Measurements from ENCODE around the gene GMPPA. TPM values are rescaled to one million over a fixed set of nuclear protein-coding genes. Genes with fewer than 3 reads are reported as not detected.

Gene GMPPA
- total RNA-seq, 2 experiments from 2014 or later: 37.1 to 37.4 TPM

GRCh38 chr2:219478916-219479315 is 19.8 kb upstream of the GMPPA start:
- H3K4me3 Mint-ChIP-seq: no peak overlapping the region
- POLR2A ChIA-PET: no interaction called here
- intact Hi-C loops (cut with micrococcal nuclease): no loop called here

DNA sequence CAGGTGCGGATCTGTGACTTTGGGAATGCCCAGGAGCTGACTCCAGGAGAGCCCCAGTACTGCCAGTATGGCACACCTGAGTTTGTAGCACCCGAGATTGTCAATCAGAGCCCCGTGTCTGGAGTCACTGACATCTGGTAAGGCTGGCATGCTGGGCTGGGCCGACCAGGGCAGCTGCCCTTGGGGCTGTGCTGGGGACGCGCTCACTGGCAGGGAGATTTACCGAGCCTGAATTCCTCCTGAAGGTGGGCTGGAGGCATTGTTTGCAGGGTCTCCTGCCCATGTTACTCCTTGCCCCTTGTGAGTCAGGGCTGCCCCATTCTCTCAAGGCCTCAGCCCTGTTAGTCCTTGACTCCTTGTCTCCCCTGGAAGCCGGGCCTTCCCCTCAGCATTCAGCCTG is 18.7 kb upstream of the GMPPA start:
- Mint-ChIP-seq H3K27me3 (peaks cover 21% of the 10 kb centered on the region), H3K9me3 (no peaks in the 10 kb centered on the region), H3K36me3 (no peaks in the 10 kb centered on the region), H3K27ac (no peak overlapping the region), H3K4me1 (ENCODE audit: low read depth) (peaks cover 6% of the 10 kb centered on the region), H3K4me3 (no peak overlapping the region)
- ChIA-PET POLR2A (no interaction called here), CTCF (interaction anchor here (1.3 kb wide), 1 partner anchor 50 kb away, joined by 4 read pairs; no protein-coding TSS in a partner anchor)
- no peak for DNase-seq
- intact Hi-C loops (cut with micrococcal nuclease): no loop called here

More at GRCh38 chr2:219478916-219479315, 19.8 kb upstream of the GMPPA start:
- H3K36me3 Mint-ChIP-seq: no peaks in the 10 kb centered on the region
- peaks cover 6% of the 10 kb centered on the region for H3K4me1 Mint-ChIP-seq (ENCODE audit: low read depth)
- H3K9me3 Mint-ChIP-seq: no peaks in the 10 kb centered on the region
- CTCF ChIA-PET: interaction anchor here (1.2 to 9.8 kb wide), 3 partner anchors 9 to 51 kb away, joined by 3 to 95 read pairs (median 19); a partner anchor contains a TSS
- DNase-seq: no peak
- no peak overlapping the region for H3K27ac Mint-ChIP-seq
- peaks cover 15% of the 10 kb centered on the region for H3K27me3 Mint-ChIP-seq

GRCh38 chr2:219482674-219483405 is 15.9 kb upstream of the GMPPA start:
- intact Hi-C loops (cut with micrococcal nuclease): no loop called here
- H3K4me3 Mint-ChIP-seq: no peak overlapping the region
- peaks cover 2% of the 10 kb centered on the region for H3K4me1 Mint-ChIP-seq (ENCODE audit: low read depth)
- no peaks in the 10 kb centered on the region for H3K36me3 Mint-ChIP-seq
- H3K9me3 Mint-ChIP-seq: no peaks in the 10 kb centered on the region
- H3K27me3 Mint-ChIP-seq: peaks cover 35% of the 10 kb centered on the region
- no peak for DNase-seq
- CTCF ChIA-PET: interaction anchor here (0.7 to 4.0 kb wide), 8 partner anchors 10 to 80 kb away, joined by 3 to 19 read pairs (median 4); a partner anchor contains a TSS
- no peak overlapping the region for H3K27ac Mint-ChIP-seq
- POLR2A ChIA-PET: interaction anchor here (1.1 kb wide), 1 partner anchor 16 kb away, joined by 3 read pairs; the partner anchor contains the start of gene GMPPA

GRCh38 chr2:219483451-219484342 is 15.0 kb upstream of the GMPPA start:
- peaks cover 2% of the 10 kb centered on the region for H3K4me1 Mint-ChIP-seq (ENCODE audit: low read depth)
- no peak overlapping the region for H3K27ac Mint-ChIP-seq
- POLR2A ChIA-PET: no interaction called here
- CTCF ChIA-PET: interaction anchor here (0.7 to 4.0 kb wide), 8 partner anchors 9 to 57 kb away, joined by 4 to 22 read pairs (median 6); partner anchors contain the start of gene GMPPA
- no peaks in the 10 kb centered on the region for H3K9me3 Mint-ChIP-seq
- H3K27me3 Mint-ChIP-seq: peaks cover 35% of the 10 kb centered on the region
- intact Hi-C loops (cut with micrococcal nuclease): no loop called here
- no peak for DNase-seq
- no peak overlapping the region for H3K4me3 Mint-ChIP-seq
- H3K36me3 Mint-ChIP-seq: no peaks in the 10 kb centered on the region

DNA sequence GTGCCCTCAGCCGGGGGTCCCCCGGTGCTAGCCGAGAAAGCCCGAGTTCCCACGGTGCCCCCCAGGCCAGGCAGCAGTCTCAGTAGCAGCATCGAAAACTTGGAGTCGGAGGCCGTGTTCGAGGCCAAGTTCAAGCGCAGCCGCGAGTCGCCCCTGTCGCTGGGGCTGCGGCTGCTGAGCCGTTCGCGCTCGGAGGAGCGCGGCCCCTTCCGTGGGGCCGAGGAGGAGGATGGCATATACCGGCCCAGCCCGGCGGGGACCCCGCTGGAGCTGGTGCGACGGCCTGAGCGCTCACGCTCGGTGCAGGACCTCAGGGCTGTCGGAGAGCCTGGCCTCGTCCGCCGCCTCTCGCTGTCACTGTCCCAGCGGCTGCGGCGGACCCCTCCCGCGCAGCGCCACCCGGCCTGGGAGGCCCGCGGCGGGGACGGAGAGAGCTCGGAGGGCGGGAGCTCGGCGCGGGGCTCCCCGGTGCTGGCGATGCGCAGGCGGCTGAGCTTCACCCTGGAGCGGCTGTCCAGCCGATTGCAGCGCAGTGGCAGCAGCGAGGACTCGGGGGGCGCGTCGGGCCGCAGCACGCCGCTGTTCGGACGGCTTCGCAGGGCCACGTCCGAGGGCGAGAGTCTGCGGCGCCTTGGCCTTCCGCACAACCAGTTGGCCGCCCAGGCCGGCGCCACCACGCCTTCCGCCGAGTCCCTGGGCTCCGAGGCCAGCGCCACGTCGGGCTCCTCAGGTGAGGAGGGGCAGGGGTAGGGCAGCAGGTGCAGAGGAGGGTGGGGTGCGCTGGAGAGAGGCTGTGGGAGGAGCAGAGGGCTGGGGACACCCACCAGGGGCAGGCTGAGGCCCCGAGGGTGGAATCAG is 14.1 kb upstream of the GMPPA start:
- Mint-ChIP-seq H3K27ac (no peak overlapping the region), H3K27me3 (peaks cover 35% of the 10 kb centered on the region), H3K9me3 (no peaks in the 10 kb centered on the region), H3K36me3 (no peaks in the 10 kb centered on the region), H3K4me3 (no peak overlapping the region), H3K4me1 (ENCODE audit: low read depth) (peaks cover 2% of the 10 kb centered on the region)
- intact Hi-C loops (cut with micrococcal nuclease): no loop called here
- ChIA-PET CTCF (interaction anchor here (1.0 to 4.0 kb wide), 6 partner anchors 8 to 57 kb away, joined by 4 to 22 read pairs (median 6); partner anchors contain the start of gene GMPPA), POLR2A (no interaction called here)
- no peak for DNase-seq

DNA sequence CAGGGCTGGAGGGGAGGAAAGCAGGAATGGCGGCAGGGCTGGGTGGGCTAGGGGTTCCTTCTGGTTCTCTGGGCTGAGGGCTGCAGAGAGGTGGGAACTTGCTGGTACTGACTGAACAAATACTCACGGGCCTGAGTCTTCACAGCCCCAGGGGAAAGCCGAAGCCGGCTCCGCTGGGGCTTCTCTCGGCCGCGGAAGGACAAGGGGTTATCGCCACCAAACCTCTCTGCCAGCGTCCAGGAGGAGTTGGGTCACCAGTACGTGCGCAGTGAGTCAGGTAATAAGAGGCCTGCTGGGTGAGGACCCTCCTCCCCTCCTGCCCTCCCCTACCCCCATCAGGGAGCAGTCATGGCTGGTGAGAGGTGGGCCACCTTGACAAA is 13.5 kb upstream of the GMPPA start:
- ChIA-PET CTCF (interaction anchor here (0.9 to 4.0 kb wide), 8 partner anchors 9 to 45 kb away, joined by 3 to 22 read pairs (median 6); partner anchors contain the start of gene GMPPA), POLR2A (no interaction called here)
- DNase-seq: no peak
- Mint-ChIP-seq H3K4me3 (no peak overlapping the region), H3K9me3 (no peaks in the 10 kb centered on the region), H3K4me1 (ENCODE audit: low read depth) (peaks cover 2% of the 10 kb centered on the region), H3K27me3 (peaks cover 35% of the 10 kb centered on the region), H3K27ac (no peak overlapping the region), H3K36me3 (no peaks in the 10 kb centered on the region)
- intact Hi-C loops (cut with micrococcal nuclease): no loop called here

DNA sequence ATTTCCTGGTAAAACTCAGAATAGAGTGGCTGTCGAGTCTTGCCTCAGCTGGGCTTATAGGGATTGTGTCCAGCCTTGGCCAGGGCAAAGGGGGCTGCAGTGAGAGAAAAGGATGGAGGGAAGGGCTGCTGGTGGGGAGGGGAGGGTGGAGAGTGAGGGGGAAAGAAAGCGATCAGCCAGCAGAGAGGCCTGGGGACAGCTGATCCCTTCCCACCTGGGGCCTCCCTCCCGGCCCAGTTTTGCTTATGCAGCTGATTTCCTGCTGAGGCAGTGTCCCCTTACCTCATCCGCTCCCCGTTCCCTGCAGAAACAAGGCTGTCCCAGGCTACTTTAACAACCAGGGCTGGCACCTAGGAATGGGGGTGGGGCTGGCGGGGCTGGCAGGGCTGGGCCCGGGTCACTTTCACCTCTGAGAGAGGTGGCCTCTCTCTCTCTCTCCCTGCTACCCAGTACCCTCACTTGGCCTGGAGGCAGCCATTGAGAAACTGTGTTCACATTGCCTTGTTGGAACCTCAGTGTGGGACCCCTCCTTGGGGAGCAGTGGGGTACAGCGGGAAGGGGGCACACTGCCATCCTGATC is 12.2 kb upstream of the GMPPA start:
- H3K9me3 Mint-ChIP-seq: no peaks in the 10 kb centered on the region
- CTCF ChIA-PET: interaction anchor here (0.7 to 3.8 kb wide), 6 partner anchors 9 to 84 kb away, joined by 3 to 22 read pairs (median 6); partner anchors contain the start of gene GMPPA
- no peak overlapping the region for H3K27ac Mint-ChIP-seq
- peaks cover 2% of the 10 kb centered on the region for H3K4me1 Mint-ChIP-seq (ENCODE audit: low read depth)
- H3K36me3 Mint-ChIP-seq: no peaks in the 10 kb centered on the region
- DNase-seq: no peak
- no peak overlapping the region for H3K4me3 Mint-ChIP-seq
- peaks cover 33% of the 10 kb centered on the region for H3K27me3 Mint-ChIP-seq
- POLR2A ChIA-PET: no interaction called here
- intact Hi-C loops (cut with micrococcal nuclease): no loop called here

- H3K9me3 Mint-ChIP-seq: no peaks in the 10 kb centered on the region
- ChIA-PET CTCF (interaction anchor here (1.3 kb wide), 1 partner anchor 10 kb away, joined by 3 read pairs; no protein-coding TSS in a partner anchor), POLR2A (no interaction called here)
- intact Hi-C loops (cut with micrococcal nuclease): no loop called here
- peaks cover 2% of the 10 kb centered on the region for H3K4me1 Mint-ChIP-seq (ENCODE audit: low read depth)
- peaks cover 33% of the 10 kb centered on the region for H3K27me3 Mint-ChIP-seq
- no peaks in the 10 kb centered on the region for H3K36me3 Mint-ChIP-seq
- DNase-seq: no peak
- H3K27ac Mint-ChIP-seq: no peak overlapping the region
- H3K4me3 Mint-ChIP-seq: no peak overlapping the region
Measured at GRCh38 chr2:219488149-219488843, 10.4 kb upstream of the GMPPA start.

- Mint-ChIP-seq H3K36me3 (no peaks in the 10 kb centered on the region), H3K9me3 (no peaks in the 10 kb centered on the region), H3K4me1 (ENCODE audit: low read depth) (peaks cover 2% of the 10 kb centered on the region), H3K4me3 (no peak overlapping the region), H3K27ac (no peak overlapping the region), H3K27me3 (peaks cover 34% of the 10 kb centered on the region)
- ChIA-PET POLR2A (no interaction called here), CTCF (interaction anchor here (0.6 kb wide), 1 partner anchor 12 kb away, joined by 3 read pairs; no protein-coding TSS in a partner anchor)
- intact Hi-C loops (cut with micrococcal nuclease): no loop called here
- DNase-seq: no peak
Measured at GRCh38 chr2:219488844-219489194, 9.9 kb upstream of the GMPPA start.

DNA sequence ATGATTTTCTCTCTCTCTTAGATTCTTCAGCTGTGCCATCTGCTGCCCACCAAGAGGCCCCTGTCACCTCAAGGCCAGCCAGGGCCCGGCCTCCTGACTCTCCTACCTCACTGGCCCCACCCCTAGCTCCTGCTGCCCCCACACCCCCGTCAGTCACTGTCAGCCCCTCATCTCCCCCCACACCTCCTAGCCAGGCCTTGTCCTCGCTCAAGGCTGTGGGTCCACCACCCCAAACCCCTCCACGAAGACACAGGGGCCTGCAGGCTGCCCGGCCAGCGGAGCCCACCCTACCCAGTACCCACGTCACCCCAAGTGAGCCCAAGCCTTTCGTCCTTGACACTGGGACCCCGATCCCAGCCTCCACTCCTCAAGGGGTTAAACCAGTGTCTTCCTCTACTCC is 9.4 kb upstream of the GMPPA start:
- no peak for DNase-seq
- no peaks in the 10 kb centered on the region for H3K36me3 Mint-ChIP-seq
- H3K4me1 Mint-ChIP-seq (ENCODE audit: low read depth): no peaks in the 10 kb centered on the region
- no peak overlapping the region for H3K4me3 Mint-ChIP-seq
- intact Hi-C loops (cut with micrococcal nuclease): no loop called here
- CTCF ChIA-PET: interaction anchor here (0.6 kb wide), 1 partner anchor 11 kb away, joined by 3 read pairs; no protein-coding TSS in a partner anchor
- no peak overlapping the region for H3K27ac Mint-ChIP-seq
- POLR2A ChIA-PET: no interaction called here
- H3K27me3 Mint-ChIP-seq: peaks cover 33% of the 10 kb centered on the region
- no peaks in the 10 kb centered on the region for H3K9me3 Mint-ChIP-seq

DNA sequence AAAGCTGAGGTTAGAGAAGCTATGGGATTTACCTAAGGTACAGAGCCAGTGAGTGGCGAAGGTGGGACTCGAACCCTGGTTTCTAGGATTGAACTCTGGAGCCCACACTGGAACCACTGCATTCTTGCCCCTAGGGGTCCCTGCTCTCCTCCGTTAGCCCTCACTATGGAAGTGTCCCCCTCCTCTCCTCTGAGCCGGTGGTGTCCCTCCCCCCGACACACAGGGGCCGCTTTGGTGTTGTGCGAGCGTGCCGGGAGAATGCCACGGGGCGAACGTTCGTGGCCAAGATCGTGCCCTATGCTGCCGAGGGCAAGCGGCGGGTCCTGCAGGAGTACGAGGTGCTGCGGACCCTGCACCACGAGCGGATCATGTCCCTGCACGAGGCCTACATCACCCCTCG is 8.5 kb upstream of the GMPPA start:
- Mint-ChIP-seq H3K4me1 (ENCODE audit: low read depth) (no peaks in the 10 kb centered on the region), H3K27me3 (peaks cover 39% of the 10 kb centered on the region), H3K27ac (no peak overlapping the region), H3K4me3 (no peak overlapping the region), H3K36me3 (no peaks in the 10 kb centered on the region), H3K9me3 (no peaks in the 10 kb centered on the region)
- ChIA-PET CTCF (interaction anchor here (0.6 kb wide), 1 partner anchor 40 kb away, joined by 3 read pairs; no protein-coding TSS in a partner anchor), POLR2A (no interaction called here)
- intact Hi-C loops (cut with micrococcal nuclease): no loop called here
- no peak for DNase-seq

Data from activated CD4-positive, alpha-beta memory T cell treated with anti-CD3 and anti-CD28 coated beads for 36 hours (primary cell).